Endodermal cell (in vitro differentiated cells): Measurements from ENCODE around the gene SH2B2. TPM values are rescaled to one million over a fixed set of nuclear protein-coding genes. Genes with fewer than 3 reads are reported as not detected.

Source experiments
- DNase-seq: peaks from one replicate; pipeline ENCODE4 v3.0.0-alpha.2; 2017
- H3K27ac ChIP-seq: 2 replicates; pipeline ENCODE4 v1.5.1; 2013; ENCODE audit warnings: mild to moderate bottlenecking, low read depth, low read length, moderate library complexity
- H3K27me3 ChIP-seq: 2 replicates; pipeline ENCODE4 v1.6.1; 2013; ENCODE audit warnings: mild to moderate bottlenecking, low read length, moderate library complexity; ENCODE audit not compliant: insufficient read depth, control insufficient read depth, poor library complexity, severe bottlenecking
- H3K36me3 ChIP-seq: 2 replicates; pipeline ENCODE4 v1.7.0; 2013; ENCODE audit warnings: mild to moderate bottlenecking, low read length, moderate library complexity; ENCODE audit not compliant: control insufficient read depth, insufficient read depth
- H3K4me1 ChIP-seq: one replicate; pipeline ENCODE4 v1.7.0; 2013; ENCODE audit warnings: low read length; ENCODE audit not compliant: control insufficient read depth, insufficient read depth
- H3K4me3 ChIP-seq: 2 replicates; pipeline ENCODE4 v1.5.1; 2013; ENCODE audit warnings: mild to moderate bottlenecking, low read length, moderate library complexity
- H3K9ac ChIP-seq: 2 replicates; pipeline ENCODE4 v1.6.1; 2013; ENCODE audit warnings: mild to moderate bottlenecking, low read length, moderate library complexity; ENCODE audit not compliant: poor library complexity, severe bottlenecking; ENCODE audit errors: extremely low read depth
- H3K9me3 ChIP-seq: 2 replicates; pipeline ENCODE4 v1.6.1; 2013; ENCODE audit warnings: mild to moderate bottlenecking, low read length, moderate library complexity; ENCODE audit not compliant: control insufficient read depth
- H3K27ac Mint-ChIP-seq: 2 replicates; pipeline ENCODE4 v1.8.0; 2020; ENCODE audit warnings: mixed read lengths
- H3K27me3 Mint-ChIP-seq: 2 replicates; pipeline ENCODE4 v1.8.0; 2021; ENCODE audit warnings: mild to moderate bottlenecking, mixed read lengths; ENCODE audit not compliant: insufficient read depth
- H3K36me3 Mint-ChIP-seq: 2 replicates; pipeline ENCODE4 v1.8.0; 2020; ENCODE audit warnings: low read depth, mixed read lengths
- H3K4me1 Mint-ChIP-seq: 2 replicates; pipeline ENCODE4 v1.8.0; 2020; ENCODE audit warnings: mixed read lengths
- H3K4me3 Mint-ChIP-seq: 2 replicates; pipeline ENCODE4 v1.8.0; 2020; ENCODE audit warnings: mild to moderate bottlenecking, moderate library complexity, mixed read lengths
- H3K9me3 Mint-ChIP-seq: 2 replicates; pipeline ENCODE4 v1.8.0; 2020; ENCODE audit warnings: mild to moderate bottlenecking, mixed read lengths
- WGBS, 2 experiments: methylation state at CpG; one replicate each; pipeline versions ENCODE4 v1.1.5 to v1.1.7; 2013; ENCODE audit warnings: missing lambda C conversion rate in 2 of 2, mixed read lengths in 1 of 2; ENCODE audit not compliant: insufficient coverage in 1 of 2, insufficient read length in 1 of 2; 5-methylcytosine and 5-hydroxymethylcytosine counted together
- total RNA-seq, 2 donors: library from RNA; stranded (reverse); fragmentation: NEBNext Ultra II Directional in 1 of 2; extraction: Animal tissue kit (Norgen Biotek cat#: 25700) in 1 of 2; gene quantifications; 2 replicates in 1 of 2; 3 replicates in 1 of 2; pipeline ENCODE4 v1.2.1, GENCODE V29; 2021
- TF ChIP-seq, protein P1 (sequence below): fragments of 200-600 bp; sonication (generic); conservative IDR thresholded peaks from 2 replicates; pipeline ENCODE4 v1.5.0; 2021; ENCODE audit warnings: antibody characterized with exemption, mild to moderate bottlenecking

Gene SH2B2
- total RNA-seq, 2 donors from 2014 or later = 8.0 to 8.7 TPM

DNA sequence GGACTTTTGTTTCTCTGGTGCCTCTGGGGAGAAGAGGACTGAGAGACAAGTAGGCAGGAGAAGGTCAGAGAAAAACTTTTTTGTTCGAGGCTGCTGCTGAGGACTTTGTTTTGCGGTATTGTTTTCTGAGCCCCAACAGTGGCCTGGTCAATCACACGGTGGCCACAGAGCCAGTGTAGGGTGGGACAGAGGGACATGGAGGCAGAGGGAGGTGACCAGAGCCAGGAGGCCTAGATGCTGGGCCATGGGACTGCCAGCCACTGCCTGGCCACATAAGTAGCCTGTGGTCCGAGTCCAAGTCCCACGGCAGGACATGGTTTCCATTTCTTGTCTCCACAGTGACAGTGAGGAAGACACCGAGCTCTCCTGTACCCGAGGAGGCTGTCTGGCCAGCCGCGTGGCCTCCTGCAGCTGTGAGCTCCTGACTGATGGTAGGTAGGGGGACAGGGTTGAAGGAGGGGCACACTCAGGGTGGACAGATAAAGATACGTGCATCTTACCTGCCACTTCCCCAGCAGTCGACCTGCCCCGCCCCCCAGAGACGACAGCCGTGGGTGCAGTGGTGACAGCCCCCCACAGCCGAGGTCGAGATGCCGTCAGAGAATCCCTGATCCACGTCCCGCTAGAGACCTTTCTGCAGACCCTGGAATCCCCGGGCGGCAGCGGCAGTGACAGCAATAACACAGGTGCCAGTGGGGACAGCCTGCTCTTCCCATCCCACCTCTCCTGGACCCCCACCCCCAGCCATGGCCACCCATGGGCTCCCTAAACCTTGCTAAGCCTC is 27.5 kb downstream of the SH2B2 start:
- H3K4me1 ChIP-seq = no peaks in the 10 kb centered on the region
- WGBS, 2 experiments = 91% methylated on average over 14 to 22 of the region's 22 CpGs
- TF ChIP-seq, protein P1, sequence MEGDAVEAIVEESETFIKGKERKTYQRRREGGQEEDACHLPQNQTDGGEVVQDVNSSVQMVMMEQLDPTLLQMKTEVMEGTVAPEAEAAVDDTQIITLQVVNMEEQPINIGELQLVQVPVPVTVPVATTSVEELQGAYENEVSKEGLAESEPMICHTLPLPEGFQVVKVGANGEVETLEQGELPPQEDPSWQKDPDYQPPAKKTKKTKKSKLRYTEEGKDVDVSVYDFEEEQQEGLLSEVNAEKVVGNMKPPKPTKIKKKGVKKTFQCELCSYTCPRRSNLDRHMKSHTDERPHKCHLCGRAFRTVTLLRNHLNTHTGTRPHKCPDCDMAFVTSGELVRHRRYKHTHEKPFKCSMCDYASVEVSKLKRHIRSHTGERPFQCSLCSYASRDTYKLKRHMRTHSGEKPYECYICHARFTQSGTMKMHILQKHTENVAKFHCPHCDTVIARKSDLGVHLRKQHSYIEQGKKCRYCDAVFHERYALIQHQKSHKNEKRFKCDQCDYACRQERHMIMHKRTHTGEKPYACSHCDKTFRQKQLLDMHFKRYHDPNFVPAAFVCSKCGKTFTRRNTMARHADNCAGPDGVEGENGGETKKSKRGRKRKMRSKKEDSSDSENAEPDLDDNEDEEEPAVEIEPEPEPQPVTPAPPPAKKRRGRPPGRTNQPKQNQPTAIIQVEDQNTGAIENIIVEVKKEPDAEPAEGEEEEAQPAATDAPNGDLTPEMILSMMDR = no peak
- Mint-ChIP-seq H3K27ac (no peak overlapping the region), H3K4me1 (peaks cover 9% of the 10 kb centered on the region), H3K27me3 (no peaks in the 10 kb centered on the region), H3K4me3 (no peak overlapping the region), H3K36me3 (peaks cover 7% of the 10 kb centered on the region), H3K9me3 (no peaks in the 10 kb centered on the region)
- no peaks in the 10 kb centered on the region for H3K36me3 ChIP-seq
- DNase-seq = no peak
- no peaks in the 10 kb centered on the region for H3K27me3 ChIP-seq
- H3K9me3 ChIP-seq = no peaks in the 10 kb centered on the region
- H3K4me3 ChIP-seq = no peak overlapping the region
- no peak overlapping the region for H3K9ac ChIP-seq
- no peak overlapping the region for H3K27ac ChIP-seq

DNA sequence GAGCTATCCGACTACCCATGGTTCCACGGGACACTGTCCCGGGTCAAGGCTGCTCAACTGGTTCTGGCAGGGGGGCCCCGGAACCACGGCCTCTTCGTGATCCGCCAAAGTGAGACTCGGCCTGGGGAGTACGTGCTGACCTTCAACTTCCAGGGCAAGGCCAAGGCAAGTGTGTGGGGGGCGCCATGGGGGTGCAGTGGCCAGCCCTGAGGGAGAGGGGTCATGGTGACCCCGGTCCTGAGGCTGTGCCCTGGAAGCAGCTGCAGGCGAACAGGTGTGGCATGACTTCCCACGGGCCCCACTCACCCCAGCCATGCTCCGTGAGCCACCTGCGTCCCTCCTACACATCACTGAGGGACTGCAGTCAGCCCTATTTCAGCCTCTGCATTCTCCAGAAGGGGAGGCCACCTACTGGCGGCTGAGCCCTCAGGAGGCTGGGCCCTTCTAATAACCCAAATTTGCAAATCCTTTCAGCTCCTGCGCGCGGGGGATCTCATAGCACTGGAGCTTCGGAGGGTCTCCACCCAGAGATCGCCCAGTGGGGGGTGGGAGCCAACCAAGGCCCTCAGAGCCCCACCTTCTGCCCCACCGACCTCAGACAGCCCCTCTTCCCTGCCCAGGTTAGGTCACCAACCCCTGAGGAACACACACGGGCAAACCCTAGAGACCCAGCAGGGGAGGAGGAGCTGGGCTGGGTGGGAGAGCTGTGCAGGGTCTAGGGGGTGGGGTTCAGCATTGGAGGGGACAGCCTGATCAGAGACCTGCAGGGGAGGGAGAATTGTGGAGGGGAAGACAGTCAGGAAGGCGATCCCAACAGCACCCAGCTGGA is 30.8 kb downstream of the SH2B2 start:
- no peaks in the 10 kb centered on the region for H3K9me3 ChIP-seq
- TF ChIP-seq, protein P1 = peak; percentile 64
- peaks cover 4% of the 10 kb centered on the region for H3K4me1 Mint-ChIP-seq
- no peaks in the 10 kb centered on the region for H3K27me3 ChIP-seq
- H3K36me3 Mint-ChIP-seq = peaks cover 7% of the 10 kb centered on the region
- no peak overlapping the region for H3K27ac Mint-ChIP-seq
- H3K9ac ChIP-seq = no peak overlapping the region
- no peaks in the 10 kb centered on the region for H3K36me3 ChIP-seq
- no peak overlapping the region for H3K4me3 ChIP-seq
- no peaks in the 10 kb centered on the region for H3K27me3 Mint-ChIP-seq
- WGBS, 2 experiments = 81 to 85% methylated on average over 18 to 24 of the region's 24 CpGs
- H3K4me1 ChIP-seq = no peaks in the 10 kb centered on the region
- H3K9me3 Mint-ChIP-seq = no peaks in the 10 kb centered on the region
- no peak overlapping the region for H3K27ac ChIP-seq
- H3K4me3 Mint-ChIP-seq = no peak overlapping the region
- DNase-seq = peak; percentile 77

DNA sequence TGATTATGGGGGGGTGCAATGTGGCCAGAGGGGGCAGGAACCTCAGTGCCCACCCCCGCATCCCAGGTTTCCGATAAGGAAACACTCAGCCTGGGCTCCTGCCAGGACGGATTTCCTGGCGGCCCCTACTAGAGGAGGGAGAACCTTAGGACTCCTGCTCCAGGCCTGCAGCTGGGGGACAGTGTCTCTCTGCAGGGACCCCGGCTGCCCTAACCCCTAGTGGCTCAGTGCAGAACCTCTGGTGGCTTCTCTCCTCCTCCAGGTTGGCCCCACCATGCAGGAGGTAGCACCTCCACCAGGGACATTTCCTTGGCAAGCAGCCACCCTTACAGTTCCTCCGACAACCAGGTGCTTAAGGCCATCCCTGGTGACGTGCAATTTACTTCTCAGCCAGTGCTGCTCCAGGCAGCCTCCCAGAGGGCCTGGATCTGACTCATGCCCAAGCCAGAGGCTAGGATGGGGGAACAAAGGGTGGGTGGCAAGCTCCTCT is 31.9 kb downstream of the SH2B2 start:
- H3K27me3 Mint-ChIP-seq = no peaks in the 10 kb centered on the region
- H3K36me3 Mint-ChIP-seq = peaks cover 7% of the 10 kb centered on the region
- DNase-seq = peak; percentile 67
- H3K27ac ChIP-seq = peak overlapping the region; percentile 32
- no peaks in the 10 kb centered on the region for H3K9me3 ChIP-seq
- H3K4me1 ChIP-seq = no peaks in the 10 kb centered on the region
- peaks cover 4% of the 10 kb centered on the region for H3K4me1 Mint-ChIP-seq
- TF ChIP-seq, protein P1 = peak; percentile 53
- no peak overlapping the region for H3K4me3 ChIP-seq
- H3K27ac Mint-ChIP-seq = no peak overlapping the region
- no peaks in the 10 kb centered on the region for H3K27me3 ChIP-seq
- no peaks in the 10 kb centered on the region for H3K9me3 Mint-ChIP-seq
- WGBS, 2 experiments = 92 to 100% methylated on average over 1 to 7 of the region's 7 CpGs
- H3K9ac ChIP-seq = no peak overlapping the region
- H3K4me3 Mint-ChIP-seq = no peak overlapping the region
- no peaks in the 10 kb centered on the region for H3K36me3 ChIP-seq
